HG03064 (cell line): Measurements from ENCODE around the gene PRB2.
"Not testable (repeated sequence)": the region's sequence is repeated elsewhere in the genome, so short reads cannot be mapped to it uniquely, and the experiment has no call there.

Experiments
- ATAC-seq: cut with Tn5 transposase; IDR thresholded peaks from one replicate; pipeline ENCODE4 v1.9.1; 2021; ENCODE audit warnings: low read depth; ENCODE audit not compliant: unreplicated experiment

Gene PRB2

GRCh38 chr12:11395467-11395866, at the start of gene PRB2:
Gene PRB2, minus strand, starts transcription at chr12:11395567. Its CDS starts 38 bp downstream, at chr12:11395529.
- ATAC-seq: not testable (repeated sequence)

GRCh38 chr12:11437966-11438365, 42.6 kb upstream of the PRB2 start:
- no peak for ATAC-seq

- no peak for ATAC-seq
Observed at GRCh38 chr12:11433664-11434063, 38.3 kb upstream of the PRB2 start.

GRCh38 chr12:11431486-11431885, 36.1 kb upstream of the PRB2 start:
- ATAC-seq: no peak

- no peak for ATAC-seq
Observed at GRCh38 chr12:11427341-11427740, 32.0 kb upstream of the PRB2 start.

- ATAC-seq: no peak
Observed at GRCh38 chr12:11412731-11413130, 17.4 kb upstream of the PRB2 start.

GRCh38 chr12:11408096-11408495, 12.7 kb upstream of the PRB2 start:
- ATAC-seq: no peak

- no peak for ATAC-seq
Observed at GRCh38 chr12:11397366-11397765, 2.0 kb upstream of the PRB2 start.

- ATAC-seq: not testable (repeated sequence)
Observed at GRCh38 chr12:11391456-11391855, 3.9 kb downstream of the PRB2 start.

- ATAC-seq: not testable (repeated sequence)
Observed at GRCh38 chr12:11377420-11377819, 17.9 kb downstream of the PRB2 start.

GRCh38 chr12:11361151-11361550, 34.2 kb downstream of the PRB2 start:
- ATAC-seq: no peak

GRCh38 chr12:11360205-11360883, 35.0 kb downstream of the PRB2 start:
- not testable (repeated sequence) for ATAC-seq

- not testable (repeated sequence) for ATAC-seq
Observed at GRCh38 chr12:11351736-11352135, 43.6 kb downstream of the PRB2 start.

GRCh38 chr12:11348439-11348838, 46.9 kb downstream of the PRB2 start:
- no peak for ATAC-seq

GRCh38 chr12:11347810-11348209, 47.6 kb downstream of the PRB2 start:
- no peak for ATAC-seq

- ATAC-seq: no peak
Observed at GRCh38 chr12:11344500-11344899, 50.9 kb downstream of the PRB2 start.
